Calu3 (cell line): ENCODE data around the gene PRR16. TPM values are rescaled to one million over a fixed set of nuclear protein-coding genes. Genes with fewer than 3 reads are reported as not detected.

Experiments used
- BruUV-seq: library from RNA; stranded (reverse); fragments of 400-500 nt; replicated peaks from 2 replicates; lab custom pipeline; 2021; lab: Mats Ljungman, UMichigan
- CTCF ChIA-PET: fragments of 300-600 bp; sonication (Branson Sonifier 250); formaldehyde crosslinking; loops from one replicate; lab custom pipeline; 2022; ENCODE audit warnings: antibody characterized with exemption; lab: Charles Lee
- DNase-seq: peaks from one replicate; pipeline ENCODE4 v3.0.0; 2022
- H3K27ac Mint-ChIP-seq: one replicate; pipeline ENCODE4 v1.8.0; 2022; ENCODE audit warnings: mixed read lengths; ENCODE audit not compliant: unreplicated experiment
- H3K27me3 Mint-ChIP-seq: one replicate; pipeline ENCODE4 v1.8.0; 2022; ENCODE audit warnings: mixed read lengths; ENCODE audit not compliant: unreplicated experiment
- H3K36me3 Mint-ChIP-seq: one replicate; pipeline ENCODE4 v1.8.0; 2022; ENCODE audit warnings: mild to moderate bottlenecking, moderate library complexity, mixed read lengths; ENCODE audit not compliant: insufficient read depth, unreplicated experiment
- H3K4me1 Mint-ChIP-seq: one replicate; pipeline ENCODE4 v1.8.0; 2022; ENCODE audit warnings: mild to moderate bottlenecking, low read depth, mixed read lengths; ENCODE audit not compliant: unreplicated experiment
- H3K4me3 Mint-ChIP-seq: one replicate; pipeline ENCODE4 v1.8.0; 2022; ENCODE audit warnings: mild to moderate bottlenecking, low read depth, moderate library complexity, mixed read lengths; ENCODE audit not compliant: unreplicated experiment
- H3K9me3 Mint-ChIP-seq: one replicate; pipeline ENCODE4 v1.8.0; 2022; ENCODE audit warnings: low read depth, mixed read lengths; ENCODE audit not compliant: unreplicated experiment
- intact Hi-C: fragments of 100-400 bp; cut with micrococcal nuclease; formaldehyde crosslinking; loops from one replicate; pipeline ENCODE4 v1.10.0; 2022; ENCODE audit not compliant: unreplicated experiment
- total RNA-seq: library from RNA; stranded (reverse); gene quantifications from 2 replicates; pipeline ENCODE4 v1.2.3, GENCODE V29; 2022
- TF ChIP-seq, protein P1 (sequence below): fragments of 200-600 bp; IDR thresholded peaks from one replicate; pipeline ENCODE4 v1.8.0; 2022; ENCODE audit warnings: antibody characterized with exemption; ENCODE audit not compliant: unreplicated experiment

The PRR16 gene
- total RNA-seq, 1 experiment from 2014 or later, result 2.9 TPM

DNA sequence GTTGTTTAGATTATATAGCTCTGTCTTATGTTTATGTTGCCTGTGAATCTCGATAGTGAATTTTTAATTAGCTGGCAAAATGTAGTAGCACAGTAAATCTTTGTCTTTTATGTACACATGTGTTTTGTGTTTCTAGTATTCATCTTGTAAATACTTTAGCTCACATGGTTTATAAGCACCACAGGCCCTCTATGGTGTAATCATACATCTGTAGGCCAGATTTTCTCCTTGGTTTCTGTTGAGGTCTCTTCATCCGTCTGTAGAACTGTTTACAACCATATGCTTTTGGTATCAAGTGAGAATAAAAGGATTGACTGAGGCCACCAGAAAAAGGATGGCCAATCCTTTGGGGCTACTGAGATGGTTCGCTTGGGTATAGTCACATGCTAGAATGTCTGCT lies 45.0 kb downstream of the PRR16 start:
- no peak overlapping the region for H3K27ac Mint-ChIP-seq
- DNase-seq, result no peak
- no peaks in the 10 kb centered on the region for H3K27me3 Mint-ChIP-seq
- intact Hi-C loops, result no loop called here
- BruUV-seq, result no TSS peak
- CTCF ChIA-PET, result no interaction called here
- peaks cover 11% of the 10 kb centered on the region for H3K4me1 Mint-ChIP-seq
- TF ChIP-seq, protein P1, sequence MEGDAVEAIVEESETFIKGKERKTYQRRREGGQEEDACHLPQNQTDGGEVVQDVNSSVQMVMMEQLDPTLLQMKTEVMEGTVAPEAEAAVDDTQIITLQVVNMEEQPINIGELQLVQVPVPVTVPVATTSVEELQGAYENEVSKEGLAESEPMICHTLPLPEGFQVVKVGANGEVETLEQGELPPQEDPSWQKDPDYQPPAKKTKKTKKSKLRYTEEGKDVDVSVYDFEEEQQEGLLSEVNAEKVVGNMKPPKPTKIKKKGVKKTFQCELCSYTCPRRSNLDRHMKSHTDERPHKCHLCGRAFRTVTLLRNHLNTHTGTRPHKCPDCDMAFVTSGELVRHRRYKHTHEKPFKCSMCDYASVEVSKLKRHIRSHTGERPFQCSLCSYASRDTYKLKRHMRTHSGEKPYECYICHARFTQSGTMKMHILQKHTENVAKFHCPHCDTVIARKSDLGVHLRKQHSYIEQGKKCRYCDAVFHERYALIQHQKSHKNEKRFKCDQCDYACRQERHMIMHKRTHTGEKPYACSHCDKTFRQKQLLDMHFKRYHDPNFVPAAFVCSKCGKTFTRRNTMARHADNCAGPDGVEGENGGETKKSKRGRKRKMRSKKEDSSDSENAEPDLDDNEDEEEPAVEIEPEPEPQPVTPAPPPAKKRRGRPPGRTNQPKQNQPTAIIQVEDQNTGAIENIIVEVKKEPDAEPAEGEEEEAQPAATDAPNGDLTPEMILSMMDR, result no peak
- no peak overlapping the region for H3K4me3 Mint-ChIP-seq
- H3K9me3 Mint-ChIP-seq, result no peaks in the 10 kb centered on the region
- H3K36me3 Mint-ChIP-seq, result no peaks in the 10 kb centered on the region

DNA sequence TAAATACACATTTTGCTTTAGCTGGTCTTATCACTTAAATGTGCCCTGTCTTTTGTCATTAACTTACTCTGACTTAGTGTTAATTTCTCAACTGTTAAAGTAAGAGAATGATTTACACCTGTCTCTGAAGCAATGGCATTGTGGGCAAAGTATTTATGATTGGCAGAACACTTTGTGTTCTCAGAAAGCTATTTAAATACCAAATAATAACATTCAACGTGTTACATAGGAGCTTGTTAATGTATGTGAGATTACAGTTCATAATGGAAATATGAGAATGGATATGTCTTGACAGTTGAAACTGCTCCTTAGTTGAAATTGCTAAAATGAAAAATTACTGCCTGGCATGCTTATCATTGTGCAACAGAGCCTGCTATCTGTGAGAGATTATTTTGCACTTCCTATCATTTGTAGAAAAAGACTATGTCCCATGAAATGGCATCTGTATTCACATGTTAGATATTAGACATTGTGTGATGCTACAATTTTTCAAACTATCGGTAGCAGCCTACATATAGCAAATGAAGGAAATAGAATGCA lies 46.1 kb downstream of the PRR16 start:
- TF ChIP-seq, protein P1, result no peak
- Mint-ChIP-seq H3K9me3 (no peaks in the 10 kb centered on the region), H3K27me3 (no peaks in the 10 kb centered on the region), H3K4me1 (peaks cover 11% of the 10 kb centered on the region), H3K4me3 (no peak overlapping the region), H3K36me3 (no peaks in the 10 kb centered on the region), H3K27ac (no peak overlapping the region)
- intact Hi-C loops, result no loop called here
- no TSS peak for BruUV-seq
- DNase-seq, result no peak
- CTCF ChIA-PET, result no interaction called here

DNA sequence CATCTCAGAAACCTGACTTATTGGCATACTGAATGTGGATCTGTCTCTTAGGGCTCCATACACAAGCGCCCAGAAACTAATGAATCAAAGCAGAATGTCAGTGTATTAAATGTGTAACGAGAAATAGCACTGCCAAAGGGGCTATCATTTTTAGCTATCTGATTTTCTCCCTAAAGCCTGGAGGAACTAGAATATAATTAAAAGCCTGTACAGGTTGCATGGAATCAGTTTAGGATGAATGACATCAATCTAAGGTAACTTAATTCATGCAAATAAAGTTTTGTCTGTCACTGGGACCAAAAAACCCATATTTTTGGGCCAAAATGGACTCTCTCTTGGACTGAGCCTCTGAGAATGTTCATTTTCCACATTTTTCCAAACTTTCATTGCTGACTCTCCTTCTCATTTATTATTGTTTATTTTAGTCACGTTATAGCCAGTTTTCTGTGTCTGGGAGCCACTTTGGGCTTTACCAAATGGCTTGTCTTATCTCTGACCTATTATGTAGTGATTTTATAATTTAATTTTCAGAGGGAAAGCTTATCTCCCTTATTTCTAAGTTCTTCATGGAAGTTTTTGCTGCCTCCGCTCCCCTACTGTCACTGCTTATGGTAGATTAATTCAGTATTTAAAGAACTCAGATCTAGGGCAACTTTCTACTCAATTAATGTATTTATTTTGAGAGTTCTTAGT lies 47.0 kb downstream of the PRR16 start:
- Mint-ChIP-seq H3K27me3 (no peaks in the 10 kb centered on the region), H3K9me3 (no peaks in the 10 kb centered on the region), H3K4me3 (no peak overlapping the region), H3K27ac (no peak overlapping the region), H3K36me3 (no peaks in the 10 kb centered on the region), H3K4me1 (peaks cover 11% of the 10 kb centered on the region)
- no peak for DNase-seq
- BruUV-seq, result no TSS peak
- TF ChIP-seq, protein P1, result no peak
- intact Hi-C loops, result no loop called here
- CTCF ChIA-PET, result interaction anchor here (1.2 kb wide), 1 partner anchor 8 kb away, joined by 3 read pairs; no protein-coding TSS in a partner anchor

DNA sequence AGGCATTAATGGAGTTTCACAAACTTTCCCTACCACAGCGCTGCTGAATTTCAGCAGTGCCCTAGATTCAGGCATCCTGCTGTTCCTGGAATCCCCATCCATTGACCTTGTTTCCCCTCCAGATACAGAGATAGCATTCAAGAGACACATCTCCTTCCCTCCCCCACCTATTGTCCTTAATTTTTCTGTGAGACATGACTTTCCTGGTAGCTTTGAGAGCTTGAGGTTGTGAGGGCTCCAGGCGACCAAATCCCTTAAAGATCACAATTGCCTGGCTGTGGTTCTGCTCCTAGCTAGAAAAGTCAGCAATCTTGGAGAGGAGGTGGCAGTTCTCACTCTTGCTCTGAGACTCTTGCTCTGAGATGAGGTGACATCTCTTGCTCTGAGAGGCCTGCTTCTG lies 48.0 kb downstream of the PRR16 start:
- H3K27ac Mint-ChIP-seq, result no peak overlapping the region
- CTCF ChIA-PET, result interaction anchor here (1.2 kb wide), 1 partner anchor 9 kb away, joined by 3 read pairs; no protein-coding TSS in a partner anchor
- no peaks in the 10 kb centered on the region for H3K27me3 Mint-ChIP-seq
- intact Hi-C loops, result no loop called here
- H3K9me3 Mint-ChIP-seq, result no peaks in the 10 kb centered on the region
- no peaks in the 10 kb centered on the region for H3K36me3 Mint-ChIP-seq
- no peak overlapping the region for H3K4me3 Mint-ChIP-seq
- TF ChIP-seq, protein P1, result no peak
- no TSS peak for BruUV-seq
- peaks cover 11% of the 10 kb centered on the region for H3K4me1 Mint-ChIP-seq
- no peak for DNase-seq
